ENCODE measurements around the gene FHOD1. TPM values are rescaled to one million over a fixed set of nuclear protein-coding genes. Genes with fewer than 3 reads are reported as not detected.

FHOD1 gene
- total and polyA plus RNA-seq, 2 donors (not counting 1 experiment from before 2014, with no cell fraction given), result 46.3 to 46.9 TPM

- no peak overlapping the region for H3K4me2 ChIP-seq (replicated peaks; ENCODE audit: low read depth, low read length, poor library complexity, severe bottlenecking)
- TF ChIP-seq CTCF (IDR thresholded peaks at IDR 0.05) (no peak), EZH2 (IDR thresholded peaks at IDR 0.05; ENCODE audit: borderline replicate concordance, insufficient read depth, low read depth, low read length, poor library complexity, severe bottlenecking) (no peak)
- H2AFZ ChIP-seq (ENCODE audit: insufficient read depth, low read depth, low read length, poor library complexity, severe bottlenecking), result no peak overlapping the region
- Mint-ChIP-seq H3K4me1 (no peaks in the 10 kb centered on the region), H3K27ac (no peak overlapping the region), H3K9me3 (ENCODE audit: insufficient read depth) (no peaks in the 10 kb centered on the region), H3K27me3 (no peaks in the 10 kb centered on the region), H3K4me3 (no peak overlapping the region)
- 95% methylated on average over 27 of the region's 28 CpGs for WGBS (ENCODE audit: insufficient coverage)
- H4K20me1 ChIP-seq (ENCODE audit: control insufficient read depth, insufficient read depth, low read length, poor library complexity, severe bottlenecking), result no peaks in the 10 kb centered on the region
- CTCF ChIA-PET, result interaction anchor here (1.6 kb wide), 1 partner anchor 8 kb away, joined by 3 read pairs; no protein-coding TSS in a partner anchor
- H3K27ac ChIP-seq (ENCODE audit: low read length in 2 of 2), result no peak overlapping the region
- DNase-seq, result no peak
- H3K79me2 ChIP-seq (ENCODE audit: control insufficient read depth, insufficient read depth, low read length), result no peaks in the 10 kb centered on the region
- no peaks in the 10 kb centered on the region for H3K36me3 ChIP-seq (replicated peaks in 1 of 2; ENCODE audit: control extremely low read depth in 1 of 2, control insufficient read depth in 1 of 2, extremely low read depth in 1 of 2, insufficient read depth in 2 of 2, low read length in 1 of 2)
- H3K9me3 ChIP-seq (ENCODE audit: control extremely low read depth in 1 of 3, control insufficient read depth in 2 of 3, insufficient read depth in 1 of 3, low read length in 2 of 3), result no peaks in the 10 kb centered on the region
- H3K4me3 ChIP-seq (ENCODE audit: control extremely low read depth in 1 of 5, extremely low read depth in 1 of 5, insufficient read depth in 1 of 5, low read depth in 2 of 5, low read length in 4 of 5), result no peak overlapping the region
- no peaks in the 10 kb centered on the region for H3K4me1 ChIP-seq (ENCODE audit: control insufficient read depth in 2 of 2, insufficient read depth in 2 of 2, low read length in 2 of 2)
- no peak for ATAC-seq (ENCODE audit: low read depth)
- intact Hi-C loops (cut with micrococcal nuclease), result no loop called here
- no peak overlapping the region for H3K9ac ChIP-seq (ENCODE audit: low read length)
- POLR2A ChIA-PET, result no interaction called here
- H3K27me3 ChIP-seq (replicated peaks in 1 of 4; ENCODE audit: control extremely low read depth in 1 of 4, control insufficient read depth in 3 of 4, insufficient read depth in 4 of 4, low read length in 3 of 4), result no peaks in the 10 kb centered on the region
These were observed 39.4 kb upstream of the FHOD1 start for GRCh38 chr16:67286441-67287235.

All from B cell (primary cell).